HK-2 (cell line): ENCODE results near the gene MUC2.
"Not testable (repeated sequence)": the region's sequence is repeated elsewhere in the genome, so short reads cannot be mapped to it uniquely, and the experiment has no call there.

ENCODE experiments used
- DNase-seq: peaks from one replicate; pipeline ENCODE4 v3.0.0-alpha.2; 2018; ENCODE audit not compliant: unreplicated experiment

MUC2 gene

DNA sequence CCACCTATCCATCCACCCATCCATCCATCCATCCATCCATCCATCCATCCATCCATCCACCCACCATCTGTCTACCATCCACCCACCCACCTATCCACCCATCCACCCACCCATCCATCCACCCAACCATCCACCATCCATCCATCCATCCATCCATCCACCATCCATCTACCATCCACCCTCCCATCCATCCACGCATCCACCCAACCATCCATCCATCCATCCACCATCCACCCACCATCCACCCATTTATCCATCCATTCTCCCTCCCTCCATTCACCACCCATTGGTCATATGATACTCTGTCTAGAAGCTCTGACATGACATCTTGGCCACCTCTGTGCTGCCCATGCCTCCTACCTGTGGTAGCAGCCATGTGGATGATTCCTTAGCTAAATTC is 31.7 kb downstream of the MUC2 start:
- DNase-seq = no peak

DNA sequence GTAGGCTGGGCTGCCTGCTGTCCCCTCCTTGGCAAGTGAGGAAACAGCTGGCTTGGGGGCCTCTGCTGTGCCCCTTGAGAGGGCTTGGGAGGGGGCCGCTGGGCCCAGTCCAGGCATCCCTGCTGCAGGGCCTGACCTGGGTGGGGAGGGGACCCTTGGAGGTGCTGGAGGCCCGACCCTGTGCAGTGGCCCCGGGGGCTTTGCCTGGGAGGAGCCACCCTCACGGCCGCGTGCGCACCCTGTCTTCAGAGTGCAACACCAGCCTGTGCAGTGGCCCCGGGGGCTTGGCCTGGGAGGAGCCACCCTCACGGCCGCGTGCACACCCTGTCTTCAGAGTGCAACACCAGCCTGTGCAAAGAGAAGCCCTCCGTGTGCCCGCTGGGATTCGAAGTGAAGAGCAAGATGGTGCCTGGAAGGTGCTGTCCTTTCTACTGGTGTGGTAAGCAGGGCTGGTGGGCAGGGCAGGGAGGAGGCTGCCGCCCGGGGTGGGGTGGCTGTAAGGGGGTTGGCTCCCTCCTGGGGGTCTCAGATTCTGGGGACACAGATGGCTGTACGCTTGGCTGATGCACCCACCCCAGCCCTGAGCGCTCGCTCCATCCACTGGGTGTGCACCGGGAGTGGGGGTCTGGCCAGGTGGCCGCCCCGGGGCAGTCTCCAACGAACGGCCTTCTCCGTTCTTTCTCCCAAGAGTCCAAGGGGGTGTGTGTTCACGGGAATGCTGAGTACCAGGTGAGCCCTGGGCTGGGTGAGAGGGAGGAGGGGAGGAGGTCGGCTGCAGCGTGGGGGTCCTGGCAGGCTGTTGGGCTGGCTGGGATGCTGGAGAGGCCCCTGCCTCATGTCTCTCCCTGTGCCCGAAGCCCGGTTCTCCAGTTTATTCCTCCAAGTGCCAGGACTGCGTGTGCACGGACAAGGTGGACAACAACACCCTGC is 32.9 kb downstream of the MUC2 start:
- no peak for DNase-seq

DNA sequence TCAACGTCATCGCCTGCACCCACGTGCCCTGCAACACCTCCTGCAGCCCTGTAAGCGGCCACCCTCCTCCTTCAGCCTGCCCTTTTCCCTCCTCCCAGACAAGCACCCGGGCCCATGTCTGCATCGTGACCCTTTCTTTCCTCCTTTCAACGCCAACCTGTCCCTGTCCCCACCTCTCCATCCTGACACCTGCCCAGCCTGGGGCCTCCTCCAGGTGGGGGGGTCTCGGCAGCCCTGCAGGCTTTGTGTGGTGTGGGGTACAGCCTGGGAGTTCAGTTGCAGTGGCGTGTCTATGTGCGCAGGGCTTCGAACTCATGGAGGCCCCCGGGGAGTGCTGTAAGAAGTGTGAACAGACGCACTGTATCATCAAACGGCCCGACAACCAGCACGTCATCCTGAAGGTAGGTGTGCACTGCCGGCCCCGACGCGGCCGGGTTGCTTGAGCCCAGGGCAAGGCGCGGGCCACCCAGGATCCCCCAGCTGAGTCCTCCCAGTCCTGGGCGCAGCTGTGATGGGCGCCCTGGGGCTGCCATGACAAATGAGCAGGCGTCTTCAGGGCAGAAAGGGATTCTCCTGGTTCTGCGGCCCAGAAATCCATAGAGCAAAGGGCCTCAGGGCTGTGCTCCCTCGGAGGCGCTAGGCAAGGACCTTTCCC is 33.7 kb downstream of the MUC2 start:
- no peak for DNase-seq

DNA sequence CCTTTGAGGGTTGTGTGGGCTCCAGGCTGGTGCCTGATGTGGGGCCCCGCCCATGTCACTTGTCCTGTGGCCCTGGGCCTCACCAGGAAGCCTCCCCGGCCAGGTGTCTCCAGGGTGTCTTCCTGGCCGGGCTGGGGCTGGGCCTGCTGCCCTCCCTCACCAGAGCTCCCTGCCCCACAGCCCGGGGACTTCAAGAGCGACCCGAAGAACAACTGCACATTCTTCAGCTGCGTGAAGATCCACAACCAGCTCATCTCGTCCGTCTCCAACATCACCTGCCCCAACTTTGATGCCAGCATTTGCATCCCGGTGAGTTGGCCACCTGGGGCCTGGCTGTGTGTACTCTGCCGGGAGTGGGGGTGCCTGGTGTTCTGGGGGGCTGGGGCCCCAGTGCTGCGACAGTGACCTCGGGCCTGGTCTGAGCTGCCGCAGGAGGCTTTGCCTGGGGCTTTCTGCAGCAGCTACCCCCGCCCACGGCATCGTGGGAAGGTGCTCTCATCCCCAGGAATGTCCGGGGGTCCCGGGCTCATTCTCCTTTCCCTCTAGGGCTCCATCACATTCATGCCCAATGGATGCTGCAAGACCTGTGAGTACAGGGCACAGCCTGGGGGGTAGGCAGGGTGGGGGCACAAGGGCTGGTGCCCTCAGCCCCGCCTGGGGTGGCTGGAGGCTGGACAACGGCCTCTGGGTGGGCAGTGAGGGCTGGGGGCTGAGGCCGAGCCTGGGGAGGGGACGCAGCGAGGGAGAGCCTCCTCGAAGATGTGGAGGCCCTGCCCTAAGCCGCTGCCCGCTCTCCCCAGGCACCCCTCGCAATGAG is 34.6 kb downstream of the MUC2 start:
- no peak for DNase-seq

DNA sequence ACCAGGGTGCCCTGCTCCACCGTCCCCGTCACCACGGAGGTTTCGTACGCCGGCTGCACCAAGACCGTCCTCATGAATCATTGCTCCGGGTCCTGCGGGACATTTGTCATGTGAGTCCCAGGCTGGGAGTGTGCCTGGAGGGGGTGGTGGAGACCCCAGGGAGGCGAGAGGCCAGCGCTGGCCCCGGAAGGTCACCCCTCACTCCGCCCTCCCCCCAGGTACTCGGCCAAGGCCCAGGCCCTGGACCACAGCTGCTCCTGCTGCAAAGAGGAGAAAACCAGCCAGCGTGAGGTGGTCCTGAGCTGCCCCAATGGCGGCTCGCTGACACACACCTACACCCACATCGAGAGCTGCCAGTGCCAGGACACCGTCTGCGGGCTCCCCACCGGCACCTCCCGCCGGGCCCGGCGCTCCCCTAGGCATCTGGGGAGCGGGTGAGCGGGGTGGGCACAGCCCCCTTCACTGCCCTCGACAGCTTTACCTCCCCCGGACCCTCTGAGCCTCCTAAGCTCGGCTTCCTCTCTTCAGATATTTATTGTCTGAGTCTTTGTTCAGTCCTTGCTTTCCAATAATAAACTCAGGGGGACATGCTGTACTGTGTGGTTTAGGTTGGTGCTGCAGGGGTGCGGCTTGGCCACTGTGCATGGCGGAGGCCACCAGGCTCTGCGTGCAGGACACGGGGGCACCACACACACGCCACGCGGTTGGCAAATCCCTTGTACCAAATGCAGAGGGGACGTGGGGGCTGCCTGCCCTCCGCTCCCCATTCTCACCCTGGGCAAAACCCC is 35.4 kb downstream of the MUC2 start:
- no peak for DNase-seq

DNA sequence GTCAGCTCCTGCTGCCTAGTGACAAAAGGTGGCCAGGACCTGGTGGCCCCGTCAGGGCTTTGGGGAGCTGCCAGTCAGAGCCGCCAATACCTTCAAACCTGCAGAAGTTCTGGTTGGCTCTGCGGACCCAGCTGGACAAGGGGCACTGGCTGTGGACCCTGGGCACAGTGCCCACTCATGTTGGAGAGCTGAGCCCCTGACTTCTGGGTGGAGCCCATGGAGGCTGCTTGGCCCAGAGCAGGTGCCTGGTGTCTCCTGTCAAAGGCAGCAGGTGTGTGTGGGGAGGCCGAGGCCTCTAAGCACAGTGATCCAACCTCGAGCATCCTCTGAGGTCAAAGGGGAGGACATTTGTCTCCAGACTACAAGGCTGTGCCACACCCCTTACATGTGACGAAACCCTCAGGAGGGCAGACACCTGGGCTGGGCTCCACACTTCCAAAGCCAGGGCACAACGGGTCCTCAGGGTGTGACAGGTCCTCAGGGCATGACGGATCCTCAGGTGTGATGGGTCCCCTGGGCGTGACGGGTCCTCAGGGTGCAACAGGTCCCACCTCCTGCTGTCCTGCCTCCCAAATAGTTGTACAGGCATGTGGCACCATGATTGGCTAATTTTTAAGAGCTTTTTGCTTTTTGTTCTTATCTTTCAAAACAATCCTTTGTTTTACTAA is 37.0 kb downstream of the MUC2 start:
- DNase-seq = no peak

DNA sequence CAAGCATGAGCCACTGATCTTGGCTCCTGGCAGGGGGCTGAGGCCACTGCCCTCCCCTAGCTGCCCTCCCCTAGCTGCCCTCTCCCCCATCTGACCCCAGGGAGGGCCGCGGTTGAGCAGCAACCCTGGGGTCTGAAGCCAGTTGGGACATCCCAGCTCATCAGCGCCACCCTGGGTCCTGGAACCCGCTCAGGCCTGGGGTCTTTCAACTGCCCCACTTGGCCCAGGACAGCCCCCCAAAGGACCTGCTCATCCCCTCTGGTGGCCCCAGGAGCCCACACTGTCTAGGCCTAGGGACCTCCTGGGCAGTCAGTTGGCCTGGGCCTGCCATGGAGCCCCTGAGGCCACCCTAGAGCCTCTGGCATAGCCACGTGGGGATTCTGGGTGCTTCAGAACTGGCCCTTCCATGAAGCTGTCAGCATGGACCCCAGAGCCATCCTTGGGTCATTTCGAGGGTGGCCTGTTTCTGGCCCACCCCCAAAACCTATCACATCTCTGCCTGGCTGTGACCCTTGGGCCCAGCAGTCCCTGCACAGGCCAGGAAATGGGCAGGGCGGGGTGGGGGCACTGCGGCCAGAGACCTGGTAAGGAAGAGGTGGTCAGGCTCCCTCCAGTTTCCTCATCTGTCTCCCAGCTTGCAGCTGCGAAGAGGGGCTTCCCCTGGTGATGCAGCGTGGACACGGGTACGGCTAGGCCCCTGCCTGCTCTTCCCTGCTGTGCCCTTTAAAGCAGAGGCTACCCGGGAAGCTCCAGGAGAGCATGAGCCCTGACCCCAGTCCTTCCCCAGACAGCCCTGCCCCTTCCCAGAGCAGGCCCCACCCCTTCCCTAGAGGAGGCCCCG is 37.9 kb downstream of the MUC2 start:
- no peak for DNase-seq

DNA sequence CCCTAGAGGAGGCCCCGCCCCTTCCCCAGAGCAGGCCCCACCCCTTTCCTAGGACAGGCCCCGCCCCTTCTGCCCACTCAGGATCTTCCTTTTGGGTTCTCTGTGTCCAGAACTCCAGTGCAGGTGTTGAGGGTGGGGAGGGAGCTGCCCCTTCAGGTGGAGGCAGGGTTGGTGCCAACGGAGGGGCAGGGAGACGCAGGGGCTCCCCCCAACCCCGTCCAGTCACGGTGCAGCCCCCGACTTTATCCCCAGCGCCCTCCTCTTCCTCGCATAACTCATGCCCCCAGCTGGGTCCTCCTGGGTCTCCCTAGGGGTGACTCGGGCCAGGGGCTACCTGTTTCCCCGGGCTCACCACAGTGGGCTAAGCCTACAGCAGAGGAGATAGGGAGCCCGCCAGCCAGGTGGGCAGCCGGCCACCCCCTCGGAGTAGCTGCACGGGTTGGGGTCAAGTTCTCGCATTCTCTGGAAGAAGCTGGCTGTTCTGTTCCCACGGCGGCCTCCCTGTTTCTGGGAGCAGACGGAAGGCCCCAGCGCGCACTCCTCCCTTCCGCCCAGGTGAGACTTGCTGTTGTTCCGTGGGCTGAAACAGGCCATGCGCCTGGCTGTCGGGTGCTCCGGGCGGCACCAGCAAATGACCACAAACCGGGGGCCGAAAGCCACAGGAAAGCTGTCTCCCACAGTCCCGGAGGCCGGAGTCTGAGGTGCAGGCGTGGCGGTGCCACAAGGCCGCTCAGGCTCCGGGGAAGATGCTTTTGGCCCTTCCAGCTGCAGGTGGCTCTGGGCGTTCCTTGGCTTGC is 38.9 kb downstream of the MUC2 start:
- DNase-seq = no peak

DNA sequence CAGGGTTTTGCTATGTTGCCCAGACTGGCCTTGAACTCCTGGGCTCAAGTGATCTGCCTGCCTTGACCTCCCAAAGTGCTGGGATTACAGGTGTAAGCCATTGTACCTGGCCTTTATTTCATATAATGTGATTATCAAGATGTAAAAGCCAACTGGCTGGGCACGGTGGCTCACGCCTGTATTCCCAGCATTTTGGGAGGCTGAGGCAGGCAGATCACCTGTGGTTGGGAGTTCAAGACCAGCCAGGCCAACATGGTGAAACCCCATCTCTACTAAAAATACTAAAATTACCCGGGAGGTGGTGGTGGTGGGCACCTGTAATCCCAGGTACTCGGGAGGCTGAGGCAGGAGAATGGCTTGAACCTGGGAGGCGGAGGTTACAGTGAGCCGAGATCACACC is 40.6 kb downstream of the MUC2 start:
- not testable (repeated sequence) for DNase-seq

DNA sequence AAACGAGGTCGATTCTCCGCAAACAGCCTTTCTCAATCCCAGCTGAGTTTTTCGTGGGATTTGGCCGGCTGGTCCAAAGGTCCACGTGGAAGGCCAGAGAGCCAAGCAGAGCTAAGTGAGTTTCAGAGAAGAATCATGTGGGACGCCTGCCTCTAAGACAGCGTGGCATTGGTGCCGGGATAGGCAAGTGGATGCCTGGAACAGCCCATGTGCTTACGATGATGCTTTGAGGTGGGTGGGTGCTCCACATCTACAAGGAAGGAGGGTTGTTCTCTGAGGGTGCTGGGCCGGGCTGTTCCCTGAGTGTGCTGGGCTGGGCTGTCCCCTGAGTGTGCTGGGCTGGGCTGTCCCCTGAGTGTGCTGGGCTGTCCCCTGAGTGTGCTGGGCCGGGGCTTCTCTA is 41.4 kb downstream of the MUC2 start:
- no peak for DNase-seq

DNA sequence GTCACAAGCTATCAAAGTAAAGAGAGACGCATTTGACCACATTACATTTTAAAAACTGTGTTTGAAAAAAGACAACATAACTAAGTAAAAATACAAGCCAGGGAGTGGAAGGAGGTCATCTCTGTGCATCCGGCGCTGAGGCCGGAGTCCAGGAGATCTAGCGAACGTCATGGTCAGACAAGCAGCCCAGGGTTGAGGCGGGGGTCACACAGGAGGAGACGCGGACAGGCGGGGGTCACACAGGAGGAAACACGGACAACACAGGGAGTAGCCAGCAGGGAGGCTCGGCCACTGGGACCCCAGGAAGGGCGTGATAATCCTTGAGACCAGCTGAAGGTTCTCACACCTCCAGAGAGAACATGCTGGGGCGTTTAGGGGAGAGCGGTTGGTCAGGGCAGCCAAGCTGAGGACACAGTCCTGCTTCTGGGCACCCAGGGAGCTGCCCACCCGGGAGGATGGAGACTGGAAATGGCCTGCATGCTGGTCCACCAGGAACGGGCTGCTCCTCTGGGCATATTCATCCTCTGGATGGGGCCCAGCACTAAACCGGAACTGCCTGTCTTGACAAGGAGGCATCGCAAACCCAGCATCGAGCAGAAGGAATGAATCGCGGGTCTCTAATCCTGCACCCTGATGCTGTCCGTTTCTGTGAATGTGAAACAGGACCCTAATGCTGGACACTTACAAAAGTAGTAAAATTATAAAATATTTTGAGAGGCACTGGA is 42.2 kb downstream of the MUC2 start:
- no peak for DNase-seq

DNA sequence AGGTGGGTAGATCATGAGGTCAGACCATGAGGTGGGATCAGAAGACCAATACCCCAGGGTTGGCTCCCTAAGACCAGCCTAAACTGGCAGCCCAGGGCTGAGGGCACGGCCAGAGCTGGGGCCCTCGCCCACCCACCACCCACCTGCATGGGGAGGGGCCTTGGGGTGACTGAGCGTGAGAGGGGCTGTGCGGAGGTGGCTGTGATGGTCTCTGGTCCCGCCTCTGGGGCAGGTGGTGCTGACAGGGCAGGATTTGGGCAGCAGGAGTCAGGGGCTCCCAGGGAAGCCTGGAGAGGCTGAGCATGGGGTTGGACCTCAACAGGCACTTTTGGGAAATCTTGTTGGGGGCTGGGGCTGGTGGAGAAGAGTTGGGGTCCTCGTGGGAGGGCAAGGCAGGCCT is 43.3 kb downstream of the MUC2 start:
- no peak for DNase-seq

DNA sequence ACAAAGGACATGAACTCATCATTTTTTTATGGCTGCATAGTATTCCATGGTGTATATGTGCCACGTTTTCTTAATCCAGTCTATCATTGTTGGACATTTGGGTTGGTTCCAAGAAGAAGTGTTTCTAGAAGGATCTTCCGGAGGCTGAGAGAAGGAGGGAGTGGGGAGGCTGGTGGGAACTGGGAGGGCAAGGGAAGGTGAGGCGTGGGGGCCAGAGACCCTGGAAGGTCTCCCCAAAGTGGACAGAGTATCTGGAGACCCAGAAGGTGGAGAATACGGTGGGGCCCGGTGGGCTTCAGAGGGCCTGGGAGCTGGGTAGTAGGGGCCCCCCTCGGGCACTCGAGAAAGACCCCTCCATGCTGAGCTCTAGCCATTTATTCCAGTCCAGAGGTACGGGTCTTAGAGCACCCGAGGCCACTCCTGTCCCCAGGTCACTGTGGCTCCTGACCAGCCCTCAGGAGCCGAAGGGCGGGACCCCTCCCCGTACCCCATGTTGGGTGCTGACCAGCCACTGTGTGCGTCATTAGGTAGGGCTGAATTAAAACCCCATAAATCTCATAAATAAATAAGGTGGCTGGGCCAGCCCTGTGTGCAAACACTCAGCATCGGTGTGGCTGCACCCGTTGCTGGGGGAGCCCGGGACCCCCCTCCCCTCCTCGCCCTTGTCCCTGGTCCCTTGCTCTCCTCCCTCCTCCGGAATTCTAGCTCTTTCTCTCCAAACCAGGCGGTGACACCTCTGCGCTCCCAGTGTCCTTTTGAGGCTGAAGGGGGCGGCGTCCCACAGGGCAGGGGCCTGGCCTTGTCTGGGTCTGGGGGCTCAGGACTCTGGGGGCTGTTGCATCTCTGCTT is 44.3 kb downstream of the MUC2 start:
- DNase-seq = no peak

DNA sequence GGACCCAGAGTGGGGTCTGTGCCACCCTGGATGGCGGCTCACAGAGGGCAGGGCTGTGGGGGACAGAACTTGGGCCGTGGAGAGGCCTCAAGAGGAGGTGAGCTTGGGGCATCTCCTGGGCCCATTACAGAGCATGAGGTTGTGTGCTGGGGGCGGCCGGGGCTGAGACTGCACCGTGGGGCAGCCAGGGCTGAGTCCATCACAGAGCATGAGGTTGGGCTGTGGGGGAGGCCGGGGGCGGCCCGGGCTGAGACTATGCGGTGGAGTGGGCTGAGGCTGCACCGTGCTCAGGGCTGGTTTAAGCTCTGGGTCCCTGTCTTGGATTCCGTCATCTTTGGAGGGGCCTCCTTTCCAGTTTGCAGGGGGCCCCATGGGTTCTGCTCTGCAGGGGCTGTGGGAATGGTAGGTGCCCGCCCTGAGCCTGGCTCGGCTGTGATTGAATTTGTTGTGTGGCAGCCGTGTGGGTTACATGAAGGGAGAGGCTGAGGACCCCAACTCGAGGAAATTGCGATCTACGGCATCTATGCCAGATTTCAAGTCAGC is 45.0 kb downstream of the MUC2 start:
- no peak for DNase-seq

DNA sequence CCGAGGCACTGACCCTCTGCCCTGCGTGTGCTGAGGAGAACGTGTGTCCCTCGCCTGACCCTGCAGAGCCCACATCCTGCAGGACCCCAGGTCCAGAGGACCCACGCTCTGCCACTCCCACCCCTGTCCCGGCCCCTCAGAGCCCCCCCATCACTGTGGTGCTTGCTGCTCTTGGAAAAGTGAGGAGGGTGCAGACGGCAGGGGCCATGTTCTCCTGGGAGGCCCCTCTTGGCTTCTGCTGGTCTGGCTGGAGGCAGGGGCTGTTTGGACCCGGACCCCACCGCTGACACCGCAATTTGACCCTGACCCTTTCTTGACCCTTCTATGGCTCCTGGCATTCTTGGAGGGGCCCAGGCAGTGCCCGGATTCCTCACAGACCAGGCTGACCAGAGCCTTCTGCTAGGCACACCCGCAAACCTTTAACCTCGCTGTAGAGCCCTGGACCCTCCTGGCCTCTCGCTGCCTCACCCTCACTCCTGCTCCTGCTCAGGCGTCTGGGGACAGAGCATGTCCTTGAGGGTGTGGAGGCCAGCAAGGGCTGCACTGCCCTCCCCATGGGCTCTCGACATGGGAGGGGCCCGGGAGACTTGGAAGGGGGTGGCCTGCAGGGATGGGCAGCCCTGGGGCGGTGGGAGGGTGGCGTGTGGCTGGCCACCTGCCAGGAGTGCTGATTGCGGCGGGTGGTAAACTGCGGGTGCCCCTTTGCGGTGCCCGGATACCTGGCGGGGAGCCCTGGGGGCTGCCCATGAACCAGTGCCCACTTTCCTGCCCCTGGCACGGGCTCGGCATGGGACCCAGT is 46.1 kb downstream of the MUC2 start:
- no peak for DNase-seq

DNA sequence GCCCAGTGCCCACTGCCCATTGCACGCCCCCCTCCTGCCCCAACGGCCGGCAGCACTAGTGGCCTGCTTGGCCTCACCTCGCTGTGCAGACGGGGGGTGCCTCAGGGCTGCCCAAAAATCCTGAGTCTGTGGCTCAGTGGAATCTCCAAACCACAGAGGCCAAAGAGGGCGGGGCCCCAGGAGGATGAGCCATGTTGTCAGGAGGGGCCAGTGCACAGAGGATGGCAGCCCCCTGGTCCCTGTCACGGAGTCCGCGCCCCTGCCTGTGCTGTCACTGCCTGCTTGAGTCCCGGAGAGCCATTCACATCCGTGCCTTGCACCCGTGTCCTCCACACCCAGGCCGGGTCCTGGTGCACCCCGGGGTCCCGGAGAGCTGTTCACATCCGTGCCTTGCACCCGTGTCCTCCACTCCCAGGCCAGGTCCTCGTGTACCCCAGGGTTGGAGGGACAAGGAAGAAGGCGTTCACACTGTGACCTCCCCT is 46.7 kb downstream of the MUC2 start:
- no peak for DNase-seq
